Measurements from ENCODE around the gene SPATA16.

DNA sequence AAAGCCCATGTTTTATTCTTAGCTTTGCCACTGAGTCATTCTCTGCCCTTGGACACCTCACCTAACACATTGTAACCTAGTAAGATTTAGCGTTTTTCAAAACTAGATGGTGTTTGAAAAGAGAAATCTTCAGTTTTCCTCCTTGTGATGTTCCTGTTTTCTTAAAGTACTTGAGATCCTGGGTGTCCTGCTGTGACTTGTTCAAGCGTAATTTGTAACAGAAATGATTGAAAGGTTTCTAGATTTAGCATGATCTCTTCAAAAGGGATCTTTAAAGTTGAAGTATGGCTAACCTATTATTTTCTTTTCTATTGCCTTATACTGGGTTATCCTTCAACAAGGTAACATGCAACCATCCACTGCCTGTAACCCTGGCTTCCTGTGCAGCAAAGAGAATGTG lies 32.6 kb upstream of the SPATA16 start:
- TF ChIP-seq, protein P1, sequence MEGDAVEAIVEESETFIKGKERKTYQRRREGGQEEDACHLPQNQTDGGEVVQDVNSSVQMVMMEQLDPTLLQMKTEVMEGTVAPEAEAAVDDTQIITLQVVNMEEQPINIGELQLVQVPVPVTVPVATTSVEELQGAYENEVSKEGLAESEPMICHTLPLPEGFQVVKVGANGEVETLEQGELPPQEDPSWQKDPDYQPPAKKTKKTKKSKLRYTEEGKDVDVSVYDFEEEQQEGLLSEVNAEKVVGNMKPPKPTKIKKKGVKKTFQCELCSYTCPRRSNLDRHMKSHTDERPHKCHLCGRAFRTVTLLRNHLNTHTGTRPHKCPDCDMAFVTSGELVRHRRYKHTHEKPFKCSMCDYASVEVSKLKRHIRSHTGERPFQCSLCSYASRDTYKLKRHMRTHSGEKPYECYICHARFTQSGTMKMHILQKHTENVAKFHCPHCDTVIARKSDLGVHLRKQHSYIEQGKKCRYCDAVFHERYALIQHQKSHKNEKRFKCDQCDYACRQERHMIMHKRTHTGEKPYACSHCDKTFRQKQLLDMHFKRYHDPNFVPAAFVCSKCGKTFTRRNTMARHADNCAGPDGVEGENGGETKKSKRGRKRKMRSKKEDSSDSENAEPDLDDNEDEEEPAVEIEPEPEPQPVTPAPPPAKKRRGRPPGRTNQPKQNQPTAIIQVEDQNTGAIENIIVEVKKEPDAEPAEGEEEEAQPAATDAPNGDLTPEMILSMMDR (IDR thresholded peaks at IDR 0.05), result no peak
- no peak for TF ChIP-seq POLR2A (IDR thresholded peaks at IDR 0.05)

Data from testis (tissue), 2 donors.